NCI-H460 (cell line): ENCODE data around the gene TRAPPC2. TPM values are rescaled to one million over a fixed set of nuclear protein-coding genes. Genes with fewer than 3 reads are reported as not detected.
"Not testable (repeated sequence)": the region's sequence is repeated elsewhere in the genome, so short reads cannot be mapped to it uniquely, and the experiment has no call there.

Source experiments
- DNase-seq: peaks from one replicate; pipeline ENCODE4 v3.0.0-alpha.2; 2016; ENCODE audit warnings: low read depth; ENCODE audit errors: extremely low read depth
- total RNA-seq: library from RNA; depleted of rRNA; stranded (reverse); fragments of >200 nt; shearing (Covaris generic); gene quantifications from 2 replicates; pipeline ENCODE4 v1.2.3, GENCODE V29; 2014

TRAPPC2 gene
- total RNA-seq, 1 experiment from 2014 or later, result 21.1 TPM

GRCh38 chrX:13750204-13750603, 15.8 kb upstream of the TRAPPC2 start:
- DNase-seq, result peak; percentile 55

- DNase-seq, result no peak
These were observed 14.1 kb upstream of the TRAPPC2 start for GRCh38 chrX:13748486-13748885.

GRCh38 chrX:13747836-13748235, 13.4 kb upstream of the TRAPPC2 start:
- DNase-seq, result peak; percentile 28

GRCh38 chrX:13742397-13743176, 8.2 kb upstream of the TRAPPC2 start:
- no peak for DNase-seq

- no peak for DNase-seq
These were observed 7.3 kb upstream of the TRAPPC2 start for GRCh38 chrX:13741695-13742094.

- DNase-seq, result no peak
These were observed 914 bp downstream of the TRAPPC2 start for GRCh38 chrX:13733506-13733905.

- DNase-seq, result no peak
These were observed 2.0 kb downstream of the TRAPPC2 start for GRCh38 chrX:13732246-13733067.

- not testable (repeated sequence) for DNase-seq
These were observed 3.9 kb downstream of the TRAPPC2 start for GRCh38 chrX:13730523-13730922.

- not testable (repeated sequence) for DNase-seq
These were observed 7.8 kb downstream of the TRAPPC2 start for GRCh38 chrX:13726583-13726982.

- not testable (repeated sequence) for DNase-seq
These were observed 9.5 kb downstream of the TRAPPC2 start for GRCh38 chrX:13724878-13725277.

GRCh38 chrX:13721819-13722519, 12.5 kb downstream of the TRAPPC2 start:
- DNase-seq, result no peak

GRCh38 chrX:13721371-13721770, 13.0 kb downstream of the TRAPPC2 start:
- DNase-seq, result no peak

GRCh38 chrX:13719192-13719856, 15.1 kb downstream of the TRAPPC2 start:
- no peak for DNase-seq

GRCh38 chrX:13717700-13718472, 16.5 kb downstream of the TRAPPC2 start:
- no peak for DNase-seq

- DNase-seq, result no peak
These were observed 17.5 kb downstream of the TRAPPC2 start for GRCh38 chrX:13716905-13717304.

GRCh38 chrX:13716455-13716854, 18.0 kb downstream of the TRAPPC2 start:
- no peak for DNase-seq

- DNase-seq, result no peak
These were observed 23.3 kb downstream of the TRAPPC2 start for GRCh38 chrX:13711141-13711540.

GRCh38 chrX:13703589-13703988, 30.8 kb downstream of the TRAPPC2 start:
- DNase-seq, result no peak

- DNase-seq, result no peak
These were observed 31.3 kb downstream of the TRAPPC2 start for GRCh38 chrX:13703135-13703534.
